KMS-11 (cell line): ENCODE data around the gene CDKL4.

Source experiments
- H2AFZ ChIP-seq: fragments of 200-600 bp; sonication (generic); 2 replicates; pipeline ENCODE4 v1.6.1; 2016; ENCODE audit warnings: antibody characterized with exemption, mixed run types, low read depth
- H3K27ac ChIP-seq: fragments of 200-600 bp; sonication (generic); 2 replicates; pipeline ENCODE4 v1.6.1; 2016; ENCODE audit warnings: mild to moderate bottlenecking, mixed run types
- H3K27me3 ChIP-seq: fragments of 200-600 bp; sonication (generic); 2 replicates; pipeline ENCODE4 v1.6.1; 2017; ENCODE audit warnings: mild to moderate bottlenecking, low read depth, mixed run types, moderate library complexity; ENCODE audit not compliant: insufficient read depth
- H3K36me3 ChIP-seq: fragments of 200-600 bp; sonication (generic); 2 replicates; pipeline ENCODE4 v1.6.1; 2017; ENCODE audit warnings: mild to moderate bottlenecking, mixed run types; ENCODE audit not compliant: insufficient read depth
- H3K4me1 ChIP-seq: fragments of 200-600 bp; sonication (generic); 2 replicates; pipeline ENCODE4 v1.6.1; 2016; ENCODE audit warnings: mild to moderate bottlenecking, low read depth, mixed run types; ENCODE audit not compliant: poor library complexity, severe bottlenecking
- H3K4me2 ChIP-seq: fragments of 200-600 bp; sonication (generic); 2 replicates; pipeline ENCODE4 v1.7.0; 2016; ENCODE audit warnings: mild to moderate bottlenecking, mixed run types
- H3K4me3 ChIP-seq: fragments of 200-600 bp; sonication (generic); IDR thresholded peaks from 2 replicates; pipeline ENCODE4 v1.6.1; 2017; ENCODE audit warnings: low read depth, low read length, mixed read lengths; ENCODE audit not compliant: insufficient read depth
- H3K79me2 ChIP-seq: fragments of 200-600 bp; sonication (generic); 2 replicates; pipeline ENCODE4 v1.6.1; 2016; ENCODE audit warnings: low read depth, mixed run types; ENCODE audit not compliant: insufficient read depth
- H3K9ac ChIP-seq: fragments of 200-600 bp; sonication (generic); 2 replicates; pipeline ENCODE4 v1.6.1; 2016; ENCODE audit warnings: mild to moderate bottlenecking, mixed run types
- H4K20me1 ChIP-seq: fragments of 200-600 bp; sonication (generic); 2 replicates; pipeline ENCODE4 v1.6.1; 2016; ENCODE audit warnings: mild to moderate bottlenecking, mixed run types; ENCODE audit not compliant: insufficient read depth
- CTCF ChIP-seq: fragments of 200-600 bp; sonication (generic); conservative IDR thresholded peaks from 2 replicates; pipeline ENCODE4 v1.6.1; 2017; ENCODE audit warnings: low read depth, mild to moderate bottlenecking, antibody characterized with exemption, low read length, moderate library complexity, mixed read lengths

The CDKL4 gene

DNA sequence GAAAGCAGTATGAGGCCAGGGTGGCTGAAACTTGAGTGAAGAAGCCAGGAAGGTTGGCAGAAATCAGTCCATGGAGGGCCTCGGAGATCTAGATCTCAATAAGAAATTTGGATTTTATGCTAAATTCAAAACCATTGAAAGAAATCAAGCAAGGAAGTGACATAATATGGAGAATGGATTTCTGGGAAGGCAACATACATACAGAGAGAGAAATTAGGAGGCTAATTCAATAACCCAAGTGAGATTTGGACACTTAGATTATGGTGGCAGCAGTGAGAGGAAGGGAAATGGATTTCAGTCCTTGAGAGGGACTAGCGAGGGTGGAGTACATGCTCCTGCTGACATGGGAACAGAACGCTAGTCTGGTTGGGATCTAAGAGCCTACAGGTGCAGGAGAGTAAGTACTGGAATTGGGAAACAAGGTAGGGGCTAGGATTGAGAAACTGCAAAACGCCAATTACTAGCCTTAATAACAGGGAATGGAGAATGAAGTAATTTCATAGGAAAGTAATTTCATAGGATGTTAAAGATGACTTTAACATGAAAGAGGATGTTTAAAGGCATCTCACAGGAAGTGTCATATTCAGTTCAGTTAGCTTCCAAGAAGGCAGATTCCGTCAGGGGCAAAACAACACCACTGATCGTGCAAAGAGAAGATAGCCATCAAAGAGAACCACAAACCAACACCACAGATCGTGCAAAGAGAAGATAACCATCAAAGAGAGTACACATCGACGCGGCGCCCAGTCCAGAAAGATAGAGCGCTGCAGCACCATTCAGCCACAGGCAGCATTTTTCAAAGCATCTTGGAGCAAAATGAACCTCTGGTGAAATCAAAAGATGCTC is 27.2 kb downstream of the CDKL4 start:
- Histone ChIP-seq H3K4me1 (no peaks in the 10 kb centered on the region), H3K4me3 (no peak overlapping the region), H3K4me2 (no peak overlapping the region), H3K79me2 (no peaks in the 10 kb centered on the region), H3K36me3 (no peaks in the 10 kb centered on the region), H3K9ac (no peak overlapping the region), H3K27me3 (no peaks in the 10 kb centered on the region), H2AFZ (no peak overlapping the region), H3K27ac (no peak overlapping the region), H4K20me1 (no peaks in the 10 kb centered on the region)
- TF ChIP-seq CTCF: no peak

GRCh38 chr2:39215545-39215944 is 28.2 kb downstream of the CDKL4 start:
- Histone ChIP-seq H3K36me3 (no peaks in the 10 kb centered on the region), H3K27me3 (no peaks in the 10 kb centered on the region), H3K27ac (no peak overlapping the region), H3K9ac (no peak overlapping the region), H2AFZ (no peak overlapping the region), H3K4me2 (no peak overlapping the region), H3K79me2 (no peaks in the 10 kb centered on the region), H3K4me3 (no peak overlapping the region), H3K4me1 (no peaks in the 10 kb centered on the region), H4K20me1 (no peaks in the 10 kb centered on the region)
- TF ChIP-seq CTCF: no peak

GRCh38 chr2:39213015-39213414 is 30.8 kb downstream of the CDKL4 start:
- H3K27me3 ChIP-seq: no peaks in the 10 kb centered on the region
- no peak overlapping the region for H3K4me3 ChIP-seq
- H3K79me2 ChIP-seq: no peaks in the 10 kb centered on the region
- H3K36me3 ChIP-seq: no peaks in the 10 kb centered on the region
- no peaks in the 10 kb centered on the region for H4K20me1 ChIP-seq
- no peak for TF ChIP-seq CTCF
- no peak overlapping the region for H3K9ac ChIP-seq
- no peaks in the 10 kb centered on the region for H3K4me1 ChIP-seq
- H3K4me2 ChIP-seq: no peak overlapping the region
- H3K27ac ChIP-seq: no peak overlapping the region
- H2AFZ ChIP-seq: no peak overlapping the region

- H3K4me3 ChIP-seq: no peak overlapping the region
- no peaks in the 10 kb centered on the region for H3K36me3 ChIP-seq
- H3K4me2 ChIP-seq: no peak overlapping the region
- no peaks in the 10 kb centered on the region for H4K20me1 ChIP-seq
- H3K79me2 ChIP-seq: no peaks in the 10 kb centered on the region
- no peaks in the 10 kb centered on the region for H3K4me1 ChIP-seq
- no peaks in the 10 kb centered on the region for H3K27me3 ChIP-seq
- no peak overlapping the region for H3K9ac ChIP-seq
- no peak for TF ChIP-seq CTCF
- H2AFZ ChIP-seq: no peak overlapping the region
- H3K27ac ChIP-seq: no peak overlapping the region
These were observed 32.9 kb downstream of the CDKL4 start for GRCh38 chr2:39210846-39211245.
